SU-DHL-6 (cell line): Measurements from ENCODE around the gene NPW.

Experiments used
- H2AFZ ChIP-seq: fragments of 200-600 bp; sonication (generic); 2 replicates; pipeline ENCODE4 v1.6.1; 2014; ENCODE audit warnings: low read depth, mild to moderate bottlenecking, moderate library complexity, mixed read lengths, antibody characterized with exemption, low read length; ENCODE audit not compliant: severe bottlenecking
- H3F3A ChIP-seq: fragments of 200-600 bp; shearing (Covaris generic); 2 replicates; pipeline ENCODE4 v1.6.0; 2016; ENCODE audit warnings: antibody characterized with exemption, mild to moderate bottlenecking; ENCODE audit not compliant: insufficient read depth
- H3K27ac ChIP-seq: fragments of 200-600 bp; sonication (generic); 2 replicates; pipeline ENCODE4 v1.5.1; 2016; ENCODE audit warnings: low read depth, mild to moderate bottlenecking, low read length, moderate library complexity, mixed read lengths
- H3K27me3 ChIP-seq: fragments of 200-600 bp; sonication (generic), shearing (Covaris generic); 2 replicates; pipeline ENCODE4 v1.6.0; 2014; ENCODE audit warnings: mild to moderate bottlenecking, low read length
- H3K36me3 ChIP-seq: fragments of 200-600 bp; sonication (generic); 2 replicates; pipeline ENCODE4 v1.6.1; 2014; ENCODE audit warnings: mild to moderate bottlenecking, low read length, mixed read lengths
- H3K4me2 ChIP-seq: fragments of 300-600, 200-600 bp; shearing (Covaris generic), sonication (generic); 2 replicates; pipeline ENCODE4 v1.6.0; 2014; ENCODE audit warnings: low read length, low read depth, mild to moderate bottlenecking; ENCODE audit not compliant: poor library complexity, severe bottlenecking
- H3K4me3 ChIP-seq: fragments of 200-600 bp; sonication (generic); 2 replicates; pipeline ENCODE4 v1.5.1; 2014; ENCODE audit warnings: antibody characterized with exemption, low read length, mild to moderate bottlenecking, mixed read lengths; ENCODE audit not compliant: insufficient read depth, poor library complexity, severe bottlenecking
- H3K79me2 ChIP-seq: fragments of 200-600 bp; sonication (generic); 2 replicates; pipeline ENCODE4 v1.6.1; 2014; ENCODE audit warnings: mild to moderate bottlenecking, low read length, moderate library complexity; ENCODE audit not compliant: insufficient read depth
- H3K9ac ChIP-seq: fragments of 200-600 bp; sonication (generic); 2 replicates; pipeline ENCODE4 v1.7.0; 2014; ENCODE audit warnings: mild to moderate bottlenecking, low read length
- H3K9me2 ChIP-seq: fragments of 200-600 bp; sonication (generic); replicated peaks from 2 replicates; pipeline ENCODE4 v1.6.1; 2014; ENCODE audit warnings: low read length; ENCODE audit not compliant: insufficient read depth
- H3K9me3 ChIP-seq: fragments of 200-600 bp; sonication (generic); 2 replicates; pipeline ENCODE4 v1.6.1; 2014; ENCODE audit warnings: low read length, mixed read lengths; ENCODE audit not compliant: insufficient read depth
- H4K20me1 ChIP-seq: fragments of 200-600 bp; sonication (generic); 2 replicates; pipeline ENCODE4 v1.6.1; 2014; ENCODE audit warnings: low read depth, mild to moderate bottlenecking, antibody characterized with exemption, low read length, moderate library complexity, mixed read lengths
- CTCF ChIP-seq: fragments of 200-600 bp; sonication (generic); IDR thresholded peaks from one replicate; pipeline ENCODE4 v1.5.1; 2017; ENCODE audit warnings: antibody characterized with exemption, mild to moderate bottlenecking, low read length, moderate library complexity; ENCODE audit not compliant: insufficient read depth, poor library complexity, severe bottlenecking
- EZH2phosphoT487 ChIP-seq: fragments of 200-600 bp; sonication (generic), shearing (Covaris generic); conservative IDR thresholded peaks from 2 replicates; pipeline ENCODE4 v1.6.1; 2018; ENCODE audit warnings: mild to moderate bottlenecking, antibody characterized with exemption, low read length, moderate library complexity, mixed read lengths

NPW gene

GRCh38 chr16:2003827-2004641, 15.6 kb upstream of the NPW start:
- Histone ChIP-seq H3K79me2 (peaks cover 58% of the 10 kb centered on the region), H3K9me3 (no peaks in the 10 kb centered on the region), H3K27ac (no peak overlapping the region), H3K4me3 (no peak overlapping the region), H3K9ac (no peak overlapping the region), H4K20me1 (no peaks in the 10 kb centered on the region; the same call in 1 of the 2 replicates), H3F3A (0 out of 2 replicates have a peak, but pooled peaks cover 3% of the 10 kb centered on the region), H2AFZ (no peak overlapping the region), H3K4me2 (no peak overlapping the region), H3K9me2 (no peaks in the 10 kb centered on the region), H3K27me3 (no peaks in the 10 kb centered on the region), H3K36me3 (no peaks in the 10 kb centered on the region)
- TF ChIP-seq CTCF (peak; percentile 97), EZH2phosphoT487 (no peak)

- Histone ChIP-seq H3K27ac (no peak overlapping the region), H3F3A (0 out of 2 replicates have a peak, but pooled peaks cover 3% of the 10 kb centered on the region), H3K9me2 (no peaks in the 10 kb centered on the region), H3K36me3 (no peaks in the 10 kb centered on the region), H3K27me3 (no peaks in the 10 kb centered on the region), H3K4me2 (no peak overlapping the region), H3K4me3 (no peak overlapping the region), H3K79me2 (peaks cover 61% of the 10 kb centered on the region), H3K9me3 (no peaks in the 10 kb centered on the region), H3K9ac (no peak overlapping the region), H2AFZ (no peak overlapping the region), H4K20me1 (no peaks in the 10 kb centered on the region; the same call in 1 of the 2 replicates)
- TF ChIP-seq CTCF (no peak), EZH2phosphoT487 (no peak)
Observed at GRCh38 chr16:2004795-2005517, 14.6 kb upstream of the NPW start.

GRCh38 chr16:2005646-2006045, 13.9 kb upstream of the NPW start:
- no peaks in the 10 kb centered on the region for H3K36me3 ChIP-seq
- no peak overlapping the region for H2AFZ ChIP-seq
- no peak overlapping the region for H3K27ac ChIP-seq
- H3F3A ChIP-seq = 0 out of 2 replicates have a peak, but pooled peaks cover 3% of the 10 kb centered on the region
- no peak overlapping the region for H3K9ac ChIP-seq
- no peak for TF ChIP-seq EZH2phosphoT487
- TF ChIP-seq CTCF = no peak
- H3K4me3 ChIP-seq = no peak overlapping the region
- no peaks in the 10 kb centered on the region for H3K9me2 ChIP-seq
- H3K27me3 ChIP-seq = no peaks in the 10 kb centered on the region
- H3K9me3 ChIP-seq = no peaks in the 10 kb centered on the region
- H3K4me2 ChIP-seq = no peak overlapping the region
- H4K20me1 ChIP-seq = no peaks in the 10 kb centered on the region; the same call in 1 of the 2 replicates
- peaks cover 61% of the 10 kb centered on the region for H3K79me2 ChIP-seq
